A549 (cell line): ENCODE measurements around the gene PDE4D.
"Not testable (repeated sequence)": the region's sequence is repeated elsewhere in the genome, so short reads cannot be mapped to it uniquely, and the experiment has no call there.

Source experiments
- CTCF ChIP-seq: fragments of >200 bp; sonication (Bioruptor Twin); formaldehyde crosslinking; IDR thresholded peaks from 3 replicates; pipeline ENCODE4 v1.5.1; 2016
- MAX ChIP-seq: IDR thresholded peaks from 2 replicates; pipeline ENCODE4 v1.6.1; 2012
- RAD21 ChIP-seq, 2 experiments: fragments of >200 bp in 1 of 2; sonication (Bioruptor Twin) in 1 of 2; formaldehyde crosslinking in 1 of 2; IDR thresholded peaks in 1 of 2; conservative IDR thresholded peaks in 1 of 2; 2 replicates in 1 of 2; 3 replicates in 1 of 2; pipeline ENCODE4 v1.6.1; 2012 to 2018; ENCODE audit warnings: inconsistent platforms in 1 of 2
- USF2 ChIP-seq: fragments of 450-650 bp; IDR thresholded peaks from 2 replicates; pipeline ENCODE4 v1.6.1; 2014; ENCODE audit warnings: antibody characterized with exemption

- TF ChIP-seq RAD21 (conservative IDR thresholded peaks at IDR 0.05 in 1 of 2, IDR thresholded peaks at IDR 0.05 in 1 of 2); CTCF; USF2; MAX: not testable (repeated sequence)
These were observed 108.8 kb downstream of the PDE4D start for GRCh38 chr5:59784708-59785107.
